Endothelial cell of umbilical vein (primary cell): ENCODE results near the gene BUB1B. TPM values are rescaled to one million over a fixed set of nuclear protein-coding genes. Genes with fewer than 3 reads are reported as not detected.

ENCODE experiments used
- Bru-seq: library from RNA; stranded (reverse); fragments of 400-500 nt; gene quantifications from one replicate; lab custom pipeline; 2021; lab: Mats Ljungman, UMichigan
- BruChase-seq, 2 experiments: library from RNA; stranded (reverse); fragments of 400-500 nt; gene quantifications; one replicate each; lab custom pipeline; 2021; lab: Mats Ljungman, UMichigan
- BruUV-seq: library from RNA; stranded (reverse); fragments of 400-500 nt; replicated peaks from 2 replicates; lab custom pipeline; 2021; lab: Mats Ljungman, UMichigan
- CTCF ChIA-PET: fragments of 300-600, 350-600 bp; sonication (Branson Sonifier 250); formaldehyde crosslinking; loops from one replicate; lab custom pipeline; 2021; ENCODE audit warnings: antibody characterized with exemption, inconsistent platforms; lab: Charles Lee
- POLR2A ChIA-PET: fragments of 300-600, 350-600 bp; sonication (Branson Sonifier 250); formaldehyde crosslinking; loops from one replicate; lab custom pipeline; 2021; ENCODE audit warnings: antibody characterized with exemption, inconsistent platforms; lab: Charles Lee
- DNase-seq: peaks from one replicate; pipeline ENCODE4 v3.0.0-alpha.2; 2011; ENCODE audit warnings: low read depth, low spot score
- FAIRE-seq: peaks from 2 replicates; lab custom pipeline; 2011; peaks lifted over from hg19 to GRCh38; lab: Jason Lieb, UNC
- H2AFZ ChIP-seq: 2 replicates; pipeline ENCODE4 v1.6.0; 2012; ENCODE audit warnings: low read depth, low read length, control low read depth, inconsistent platforms
- H3K27ac ChIP-seq: 2 replicates; pipeline ENCODE4 v1.5.1; 2011; ENCODE audit warnings: low read depth, mild to moderate bottlenecking, control low read depth, low read length, moderate library complexity; ENCODE audit not compliant: insufficient read depth
- H3K27me3 ChIP-seq, 2 experiments: 2 replicates each; pipeline versions ENCODE4 v1.6.0 to v1.6.1; 2011; ENCODE audit warnings: low read length in 2 of 2, mixed read lengths in 1 of 2; ENCODE audit not compliant: control insufficient read depth in 2 of 2, insufficient read depth in 2 of 2
- H3K36me3 ChIP-seq, 2 experiments: 2 replicates in 1 of 2; 3 replicates in 1 of 2; pipeline ENCODE4 v1.5.1; 2011; ENCODE audit warnings: low read length in 2 of 2, mild to moderate bottlenecking in 1 of 2, moderate library complexity in 1 of 2; ENCODE audit not compliant: control insufficient read depth in 2 of 2, insufficient read depth in 2 of 2; ENCODE audit errors: extremely low read depth in 1 of 2
- H3K4me1 ChIP-seq: 3 replicates; pipeline ENCODE4 v1.5.1; 2011; ENCODE audit warnings: mild to moderate bottlenecking, low read length; ENCODE audit not compliant: control insufficient read depth, insufficient read depth; ENCODE audit errors: extremely low read depth
- H3K4me2 ChIP-seq: 2 replicates; pipeline ENCODE4 v1.6.1; 2011; ENCODE audit warnings: low read length, control low read depth, mixed read lengths; ENCODE audit not compliant: insufficient read depth
- H3K4me3 ChIP-seq, 3 experiments: fragments of 200-600 bp in 1 of 3; sonication (generic), shearing (Covaris generic) in 1 of 3; replicated peaks in 1 of 3; 2 replicates each; pipeline ENCODE4 v1.5.1; 2011 to 2016; ENCODE audit warnings: control low read depth in 3 of 3, low read length in 3 of 3, mild to moderate bottlenecking in 2 of 3, inconsistent platforms in 1 of 3, low read depth in 1 of 3, moderate library complexity in 1 of 3; ENCODE audit not compliant: insufficient read depth in 1 of 3
- H3K79me2 ChIP-seq: 2 replicates; pipeline ENCODE4 v1.6.0; 2012; ENCODE audit warnings: low read length, inconsistent platforms; ENCODE audit not compliant: control insufficient read depth, insufficient read depth
- H3K9ac ChIP-seq: replicated peaks from 2 replicates; pipeline ENCODE3; 2011; ENCODE audit warnings: low read length, control low read depth; ENCODE audit not compliant: insufficient read depth; ENCODE audit errors: extremely low read depth
- H3K9me1 ChIP-seq: replicated peaks from 3 replicates; pipeline ENCODE4 v1.6.0; 2011; ENCODE audit warnings: mild to moderate bottlenecking, low read length; ENCODE audit not compliant: control insufficient read depth, insufficient read depth; ENCODE audit errors: extremely low read depth
- H3K9me3 ChIP-seq: replicated peaks from 2 replicates; pipeline ENCODE4 v1.5.1; 2012; ENCODE audit warnings: low read length, inconsistent platforms; ENCODE audit not compliant: control insufficient read depth, insufficient read depth
- H4K20me1 ChIP-seq: replicated peaks from 2 replicates; pipeline ENCODE3; 2011; ENCODE audit warnings: mild to moderate bottlenecking, low read length; ENCODE audit not compliant: control insufficient read depth, insufficient read depth; ENCODE audit errors: extremely low read depth
- EZH2 ChIP-seq: IDR thresholded peaks from 2 replicates; pipeline ENCODE4 v1.6.1; 2012; ENCODE audit warnings: borderline replicate concordance, low read depth, mild to moderate bottlenecking, moderate library complexity, low read length, inconsistent platforms; ENCODE audit not compliant: severe bottlenecking
- POLR2A ChIP-seq: IDR thresholded peaks from 2 replicates; pipeline ENCODE4 v1.6.1; 2012; ENCODE audit warnings: low read depth, mild to moderate bottlenecking, control low read depth, low read length
- POLR2AphosphoS5 ChIP-seq: IDR thresholded peaks from 2 replicates; pipeline ENCODE4 v1.6.1; 2012; ENCODE audit warnings: low read depth, mild to moderate bottlenecking, control low read depth, low read length, moderate library complexity; ENCODE audit not compliant: insufficient read depth
- dilution Hi-C: fragments of 300-500 bp; cut with MboI; formaldehyde crosslinking; loops from one replicate; pipeline ENCODE4 v1.15.0; 2019; ENCODE audit warnings: low sequenced_read_pairs; ENCODE audit not compliant: extremely low pct_ligation_motif_present
- intact Hi-C: fragments of 100-400 bp; cut with micrococcal nuclease; formaldehyde crosslinking; loops from one replicate; pipeline ENCODE4 v1.10.0; 2022
- long read RNA-seq: library from polyadenylated mRNA; stranded (forward); transcript quantifications from one replicate; pipeline ENCODE4 v2.0.0, GENCODE V29; 2021
- polyA minus RNA-seq, 3 experiments: library from RNA; depleted of rRNA, polyadenylated mRNA; stranded (reverse); fragments of >200 nt; gene quantifications; 1 replicate in 1 of 3; 2 replicates in 2 of 3; pipeline ENCODE4 v1.2.3, GENCODE V29; 2011
- polyA plus RNA-seq, 4 experiments: library from polyadenylated mRNA; depleted of rRNA in 3 of 4; stranded (reverse) in 3 of 4; unstranded in 1 of 4; fragments of >200 nt; gene quantifications; 2 replicates each; pipeline versions ENCODE4 v1.2.1 to v1.2.3, GENCODE V29; 2011 to 2012; ENCODE audit warnings: missing spikeins in 1 of 4
- total RNA-seq: library from RNA; stranded (reverse); gene quantifications from 2 replicates; pipeline ENCODE4 v1.2.3, GENCODE V29; 2021
- TF ChIP-seq, protein P1 (sequence below): IDR thresholded peaks from 2 replicates; pipeline ENCODE4 v1.6.1; 2011; ENCODE audit not compliant: insufficient read depth, insufficient read length

BUB1B gene, protein sequence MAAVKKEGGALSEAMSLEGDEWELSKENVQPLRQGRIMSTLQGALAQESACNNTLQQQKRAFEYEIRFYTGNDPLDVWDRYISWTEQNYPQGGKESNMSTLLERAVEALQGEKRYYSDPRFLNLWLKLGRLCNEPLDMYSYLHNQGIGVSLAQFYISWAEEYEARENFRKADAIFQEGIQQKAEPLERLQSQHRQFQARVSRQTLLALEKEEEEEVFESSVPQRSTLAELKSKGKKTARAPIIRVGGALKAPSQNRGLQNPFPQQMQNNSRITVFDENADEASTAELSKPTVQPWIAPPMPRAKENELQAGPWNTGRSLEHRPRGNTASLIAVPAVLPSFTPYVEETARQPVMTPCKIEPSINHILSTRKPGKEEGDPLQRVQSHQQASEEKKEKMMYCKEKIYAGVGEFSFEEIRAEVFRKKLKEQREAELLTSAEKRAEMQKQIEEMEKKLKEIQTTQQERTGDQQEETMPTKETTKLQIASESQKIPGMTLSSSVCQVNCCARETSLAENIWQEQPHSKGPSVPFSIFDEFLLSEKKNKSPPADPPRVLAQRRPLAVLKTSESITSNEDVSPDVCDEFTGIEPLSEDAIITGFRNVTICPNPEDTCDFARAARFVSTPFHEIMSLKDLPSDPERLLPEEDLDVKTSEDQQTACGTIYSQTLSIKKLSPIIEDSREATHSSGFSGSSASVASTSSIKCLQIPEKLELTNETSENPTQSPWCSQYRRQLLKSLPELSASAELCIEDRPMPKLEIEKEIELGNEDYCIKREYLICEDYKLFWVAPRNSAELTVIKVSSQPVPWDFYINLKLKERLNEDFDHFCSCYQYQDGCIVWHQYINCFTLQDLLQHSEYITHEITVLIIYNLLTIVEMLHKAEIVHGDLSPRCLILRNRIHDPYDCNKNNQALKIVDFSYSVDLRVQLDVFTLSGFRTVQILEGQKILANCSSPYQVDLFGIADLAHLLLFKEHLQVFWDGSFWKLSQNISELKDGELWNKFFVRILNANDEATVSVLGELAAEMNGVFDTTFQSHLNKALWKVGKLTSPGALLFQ
- 65.6 and 69.8 TPM in 2 replicates for total RNA-seq
- polyA plus RNA-seq, result 10.1 and 12.2 TPM in 2 replicates
- 15.9 and 16.7 TPM in 2 replicates for polyA plus RNA-seq (2011; cell fraction: cytosol; rRNA removed)
- 65.9 and 98.6 TPM in 2 replicates for polyA plus RNA-seq (2011; cell fraction: nucleus; rRNA removed)
- polyA plus RNA-seq (2012), result 12.2 and 35.1 TPM in 2 replicates
- 26.9 and 28.6 TPM in 2 replicates for polyA minus RNA-seq
- polyA minus RNA-seq (2011; cell fraction: cytosol; rRNA and poly(A)+ RNA removed), result 23.8 TPM
- polyA minus RNA-seq (2011; cell fraction: nucleus; rRNA and poly(A)+ RNA removed), result 35.0 and 56.6 TPM in 2 replicates
- Bru-seq, nascent RNA, result percentile 88 among the genes with signal in this experiment
- BruChase-seq, experiment 1, labeled RNA remaining after a 6-hour chase, result percentile 82 among the genes with signal in this experiment
- BruChase-seq, experiment 2, labeled RNA remaining after a 2-hour chase, result percentile 82 among the genes with signal in this experiment
- long read RNA-seq, transcript BUB1B-201 (23 exons, 3,725 nt), result major isoform, 72 of 99 reads
- long read RNA-seq, partial matches to known transcripts, result 11 of 99 reads
- long read RNA-seq, other reads (novel, unspliced or antisense), result 16 of 99 reads

DNA sequence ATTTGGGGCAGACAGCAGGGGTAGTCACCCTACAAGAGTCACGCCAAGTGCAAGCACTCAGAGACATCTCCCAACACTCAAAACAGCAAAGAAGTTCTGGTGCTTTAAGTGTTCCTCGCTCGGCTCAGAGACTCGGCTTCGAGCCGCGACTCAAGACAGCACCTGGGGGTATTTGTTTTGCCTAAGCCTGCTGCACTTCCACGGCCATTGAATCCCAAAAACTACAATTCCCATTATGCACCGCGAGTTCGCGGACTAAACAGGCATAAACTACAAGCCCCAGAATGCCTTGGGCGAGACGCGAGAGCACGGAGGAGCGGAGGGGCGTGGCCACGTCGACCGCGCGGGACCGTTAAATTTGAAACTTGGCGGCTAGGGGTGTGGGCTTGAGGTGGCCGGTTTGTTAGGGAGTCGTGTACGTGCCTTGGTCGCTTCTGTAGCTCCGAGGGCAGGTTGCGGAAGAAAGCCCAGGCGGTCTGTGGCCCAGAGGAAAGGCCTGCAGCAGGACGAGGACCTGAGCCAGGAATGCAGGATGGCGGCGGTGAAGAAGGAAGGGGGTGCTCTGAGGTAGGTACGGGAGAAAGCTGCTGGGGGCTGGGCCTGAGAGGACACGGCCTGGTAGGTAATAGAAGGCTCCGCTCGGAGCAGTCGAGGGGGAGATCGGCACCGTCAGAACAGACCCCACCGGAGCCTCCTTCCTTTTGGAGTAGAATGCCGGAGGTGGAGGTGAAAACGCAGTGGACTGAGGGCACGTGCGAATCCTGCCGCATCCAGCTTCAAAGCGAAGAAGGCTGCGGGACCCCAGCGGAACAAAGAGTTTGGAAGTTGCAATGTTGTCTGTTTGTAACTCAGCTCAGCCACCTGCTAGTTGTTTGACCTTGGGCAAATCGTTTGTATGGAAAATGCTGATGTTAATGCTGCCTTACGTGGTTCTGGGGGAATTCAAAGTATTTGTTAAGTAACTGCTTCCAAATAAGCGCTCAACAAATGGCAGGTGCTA is at the start of gene BUB1B:
Gene BUB1B (plus strand): TSS at position 381 of the 1,000 bp plus-strand sequence. CDS start 152 bp downstream, at position 533.
- H3K9me1 ChIP-seq, result no peaks in the 10 kb centered on the region
- peak within 1 kb of the TSS; percentile 89 for H2AFZ ChIP-seq
- peak within 1 kb of the TSS; percentile 93 for H3K4me2 ChIP-seq
- no peaks in the 10 kb centered on the region for H4K20me1 ChIP-seq
- H3K36me3 ChIP-seq, result no peaks in the 10 kb centered on the region
- DNase-seq (peak; percentile 96), FAIRE-seq (peak; percentile 92)
- peaks cover 15% of the 10 kb centered on the region for H3K4me1 ChIP-seq
- H3K27me3 ChIP-seq, result peaks cover 3 to 4% of the 10 kb centered on the region in 2 experiments
- H3K9ac ChIP-seq, result peak within 1 kb of the TSS; percentile 68
- CTCF ChIA-PET, result interaction anchor here (0.9 to 1.9 kb wide), 10 partner anchors 14 to 124 kb away, joined by 3 to 14 read pairs (median 6); partner anchors contain the start of gene BMF
- dilution Hi-C loops (no loop called here), intact Hi-C loops (loop anchor here (1.0 kb wide), 2 partner anchors 52 to 116 kb away; no protein-coding TSS in a partner anchor)
- POLR2A ChIA-PET, result no interaction called here
- TF ChIP-seq EZH2 (no peak), POLR2A (peak; percentile 39), POLR2AphosphoS5 (peak; percentile 78)
- TF ChIP-seq, protein P1, sequence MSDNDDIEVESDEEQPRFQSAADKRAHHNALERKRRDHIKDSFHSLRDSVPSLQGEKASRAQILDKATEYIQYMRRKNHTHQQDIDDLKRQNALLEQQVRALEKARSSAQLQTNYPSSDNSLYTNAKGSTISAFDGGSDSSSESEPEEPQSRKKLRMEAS, result peak; percentile 72
- peak within 1 kb of the TSS; percentile 67 to 92 (median 71) for H3K4me3 ChIP-seq
- TSS peak; percentile 58 for BruUV-seq
- H3K79me2 ChIP-seq, result peaks cover 46% of the 10 kb centered on the region
- H3K27ac ChIP-seq, result peak within 1 kb of the TSS; percentile 24
- H3K9me3 ChIP-seq, result no peaks in the 10 kb centered on the region
